ENCODE data around the gene WNT6.

WNT6 gene

GRCh38 chr2:218865396-218865795, 5.8 kb downstream of the WNT6 start:
- no peaks in the 10 kb centered on the region for H3K9me3 ChIP-seq (ENCODE audit: severe bottlenecking)
- no peak overlapping the region for H3K27ac ChIP-seq
- TF ChIP-seq CTCF (IDR thresholded peaks at IDR 0.05; ENCODE audit: low read depth, low read length) = no peak
- no peak overlapping the region for H3K4me3 ChIP-seq (ENCODE audit: low read depth, low read length)
- DNase-seq = no peak
- H3K36me3 ChIP-seq = no peaks in the 10 kb centered on the region
- peaks cover 1% of the 10 kb centered on the region for H3K27me3 ChIP-seq (ENCODE audit: insufficient read depth, low read depth, severe bottlenecking)

GRCh38 chr2:218865999-218866398, 6.4 kb downstream of the WNT6 start:
- H3K4me3 ChIP-seq (ENCODE audit: low read depth, low read length) = no peak overlapping the region
- 0 out of 2 replicates have a peak, but pooled peaks have one; percentile 0 for TF ChIP-seq CTCF (IDR thresholded peaks at IDR 0.05; ENCODE audit: low read depth, low read length)
- no peaks in the 10 kb centered on the region for H3K36me3 ChIP-seq
- H3K9me3 ChIP-seq (ENCODE audit: severe bottlenecking) = no peaks in the 10 kb centered on the region
- DNase-seq = no peak
- H3K27ac ChIP-seq = no peak overlapping the region
- no peaks in the 10 kb centered on the region for H3K27me3 ChIP-seq (ENCODE audit: insufficient read depth, low read depth, severe bottlenecking)

DNA sequence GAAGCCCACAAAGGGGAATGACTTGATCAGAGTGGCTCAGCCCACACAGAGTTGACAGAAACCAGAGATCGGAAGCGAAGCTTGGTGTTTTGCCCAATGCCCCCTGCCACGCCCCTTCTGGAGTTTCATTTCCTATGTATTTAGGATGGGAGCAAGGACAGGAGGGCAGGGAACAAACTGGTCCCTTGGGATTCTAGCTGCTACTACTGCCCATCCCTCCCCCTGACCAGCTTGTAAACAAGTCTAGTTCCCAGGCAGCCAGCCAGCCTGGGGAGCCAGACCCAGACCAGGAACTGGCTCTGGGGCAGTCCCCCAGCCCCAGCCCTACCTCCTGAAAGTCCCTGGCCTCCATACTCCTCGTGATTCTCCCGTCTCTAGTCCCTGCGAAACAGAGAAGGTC, 8.3 kb downstream of the WNT6 start:
- Histone ChIP-seq H3K9me3 (ENCODE audit: severe bottlenecking) (no peaks in the 10 kb centered on the region), H3K27ac (no peak overlapping the region), H3K36me3 (no peaks in the 10 kb centered on the region), H3K4me3 (ENCODE audit: low read depth, low read length) (no peak overlapping the region), H3K27me3 (ENCODE audit: insufficient read depth, low read depth, severe bottlenecking) (no peaks in the 10 kb centered on the region)
- DNase-seq = no peak
- no peak for TF ChIP-seq CTCF (IDR thresholded peaks at IDR 0.05; ENCODE audit: low read depth, low read length)

DNA sequence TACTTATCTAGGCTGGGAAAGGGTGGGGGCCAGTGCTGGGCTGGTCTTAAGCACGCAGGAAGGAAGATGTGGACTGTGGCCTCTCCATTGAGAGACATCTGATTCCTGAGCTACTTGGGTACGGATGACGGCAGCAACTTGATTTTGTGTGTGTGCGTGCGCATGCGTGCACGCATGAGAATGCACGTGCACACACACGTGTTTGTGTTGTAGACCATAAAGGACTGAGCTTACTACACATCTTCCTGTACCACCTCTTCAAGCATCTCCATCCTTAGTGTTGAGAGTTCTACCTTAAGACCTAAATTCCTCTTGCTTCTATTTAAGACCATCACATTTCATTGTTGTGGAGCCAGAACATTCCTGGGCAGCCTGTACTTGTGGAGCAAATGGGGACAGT, 9.5 kb downstream of the WNT6 start:
- no peak for DNase-seq
- TF ChIP-seq CTCF (IDR thresholded peaks at IDR 0.05; ENCODE audit: low read depth, low read length) = no peak
- no peak overlapping the region for H3K4me3 ChIP-seq (ENCODE audit: low read depth, low read length)
- H3K36me3 ChIP-seq = no peaks in the 10 kb centered on the region
- no peaks in the 10 kb centered on the region for H3K27me3 ChIP-seq (ENCODE audit: insufficient read depth, low read depth, severe bottlenecking)
- no peaks in the 10 kb centered on the region for H3K9me3 ChIP-seq (ENCODE audit: severe bottlenecking)
- H3K27ac ChIP-seq = no peak overlapping the region

DNA sequence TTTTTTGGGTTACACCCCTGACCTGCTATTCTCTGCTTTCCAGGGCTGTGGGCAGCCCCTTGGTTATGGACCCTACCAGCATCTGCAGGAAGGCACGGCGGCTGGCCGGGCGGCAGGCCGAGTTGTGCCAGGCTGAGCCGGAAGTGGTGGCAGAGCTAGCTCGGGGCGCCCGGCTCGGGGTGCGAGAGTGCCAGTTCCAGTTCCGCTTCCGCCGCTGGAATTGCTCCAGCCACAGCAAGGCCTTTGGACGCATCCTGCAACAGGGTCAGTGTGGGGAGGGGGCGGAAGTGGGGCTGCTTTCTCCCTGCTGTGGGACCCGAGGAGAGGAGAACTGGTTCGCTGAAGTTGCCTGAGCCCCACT, 11.4 kb downstream of the WNT6 start:
- H3K27me3 ChIP-seq (ENCODE audit: insufficient read depth, low read depth, severe bottlenecking) = no peaks in the 10 kb centered on the region
- no peak for DNase-seq
- no peak overlapping the region for H3K27ac ChIP-seq
- TF ChIP-seq CTCF (IDR thresholded peaks at IDR 0.05; ENCODE audit: low read depth, low read length) = no peak
- H3K4me3 ChIP-seq (ENCODE audit: low read depth, low read length) = no peak overlapping the region
- H3K36me3 ChIP-seq = no peaks in the 10 kb centered on the region
- no peaks in the 10 kb centered on the region for H3K9me3 ChIP-seq (ENCODE audit: severe bottlenecking)

All from WERI-Rb-1 (cell line).